ENCODE results near the gene WDR18.

Gene WDR18

GRCh38 chr19:1007399-1008251 lies 23.5 kb downstream of the WDR18 start:
- no peak for DNase-seq (ENCODE audit: low read depth in 2 of 2)

DNA sequence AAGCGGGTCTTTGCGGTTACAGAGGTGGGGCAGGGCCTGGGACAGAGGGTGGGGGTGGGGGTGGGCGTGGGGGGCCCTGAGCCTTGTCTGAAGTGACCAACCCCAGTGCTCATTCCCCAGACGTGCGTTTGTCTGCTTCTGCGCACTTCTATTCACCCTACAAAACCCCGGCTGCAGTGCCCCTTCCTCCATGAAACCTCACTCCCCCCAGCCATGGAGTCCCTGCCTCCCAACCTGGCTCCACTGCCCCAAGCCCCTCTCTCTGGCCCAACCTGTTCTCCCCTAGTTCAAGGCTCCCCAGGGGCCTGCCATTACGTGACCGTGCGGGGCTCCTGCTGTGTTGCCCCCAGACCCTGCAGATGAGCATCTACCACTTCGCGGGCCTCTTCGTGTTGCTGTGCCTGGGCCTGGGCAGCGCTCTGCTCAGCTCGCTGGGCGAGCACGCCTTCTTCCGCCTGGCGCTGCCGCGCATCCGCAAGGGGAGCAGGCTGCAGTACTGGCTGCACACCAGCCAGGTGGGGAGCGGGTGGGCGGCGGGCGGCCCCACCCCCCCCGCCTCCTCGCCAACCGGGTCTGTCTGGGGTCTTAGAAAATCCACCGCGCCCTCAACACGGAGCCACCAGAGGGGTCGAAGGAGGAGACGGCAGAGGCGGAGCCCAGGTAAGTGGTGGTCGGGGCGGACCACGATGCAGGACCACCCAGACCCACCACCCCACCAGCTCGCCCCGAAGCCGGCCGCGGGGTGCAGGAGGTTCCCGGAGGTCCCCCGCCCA lies 24.3 kb downstream of the WDR18 start:
- no peak for DNase-seq (ENCODE audit: low read depth in 2 of 2)

- no peak for DNase-seq (ENCODE audit: low read depth in 2 of 2)
These were observed 25.2 kb downstream of the WDR18 start for GRCh38 chr19:1009041-1009980.

DNA sequence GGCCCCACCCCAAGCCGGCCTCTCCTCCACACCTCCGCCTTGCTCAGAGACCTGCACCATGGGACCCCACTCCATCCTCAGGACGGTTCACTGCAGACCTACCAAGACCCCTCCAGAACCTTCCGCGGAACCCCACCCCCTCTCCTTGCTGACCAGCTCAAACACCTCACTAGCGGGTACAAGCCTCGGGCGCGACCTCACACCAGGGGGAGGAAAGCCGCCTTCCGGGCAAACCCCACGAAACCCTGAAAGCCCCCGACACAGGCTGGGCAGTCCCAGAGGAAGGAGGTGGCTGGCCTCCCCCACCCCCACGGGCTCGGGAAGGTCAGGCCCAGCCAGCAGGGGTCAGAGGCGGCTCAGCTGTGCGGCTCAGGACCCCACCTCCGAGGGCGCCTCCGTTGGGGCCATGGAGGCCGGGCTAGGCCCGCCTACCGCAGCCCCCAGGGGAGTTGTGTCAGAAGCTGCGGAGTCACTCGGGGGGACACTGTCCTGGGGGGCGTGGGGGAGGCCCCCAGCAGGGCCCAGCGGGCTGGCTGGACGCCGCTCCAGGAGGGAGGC lies 25.9 kb downstream of the WDR18 start:
- DNase-seq (ENCODE audit: low read depth in 2 of 2), result no peak

DNA sequence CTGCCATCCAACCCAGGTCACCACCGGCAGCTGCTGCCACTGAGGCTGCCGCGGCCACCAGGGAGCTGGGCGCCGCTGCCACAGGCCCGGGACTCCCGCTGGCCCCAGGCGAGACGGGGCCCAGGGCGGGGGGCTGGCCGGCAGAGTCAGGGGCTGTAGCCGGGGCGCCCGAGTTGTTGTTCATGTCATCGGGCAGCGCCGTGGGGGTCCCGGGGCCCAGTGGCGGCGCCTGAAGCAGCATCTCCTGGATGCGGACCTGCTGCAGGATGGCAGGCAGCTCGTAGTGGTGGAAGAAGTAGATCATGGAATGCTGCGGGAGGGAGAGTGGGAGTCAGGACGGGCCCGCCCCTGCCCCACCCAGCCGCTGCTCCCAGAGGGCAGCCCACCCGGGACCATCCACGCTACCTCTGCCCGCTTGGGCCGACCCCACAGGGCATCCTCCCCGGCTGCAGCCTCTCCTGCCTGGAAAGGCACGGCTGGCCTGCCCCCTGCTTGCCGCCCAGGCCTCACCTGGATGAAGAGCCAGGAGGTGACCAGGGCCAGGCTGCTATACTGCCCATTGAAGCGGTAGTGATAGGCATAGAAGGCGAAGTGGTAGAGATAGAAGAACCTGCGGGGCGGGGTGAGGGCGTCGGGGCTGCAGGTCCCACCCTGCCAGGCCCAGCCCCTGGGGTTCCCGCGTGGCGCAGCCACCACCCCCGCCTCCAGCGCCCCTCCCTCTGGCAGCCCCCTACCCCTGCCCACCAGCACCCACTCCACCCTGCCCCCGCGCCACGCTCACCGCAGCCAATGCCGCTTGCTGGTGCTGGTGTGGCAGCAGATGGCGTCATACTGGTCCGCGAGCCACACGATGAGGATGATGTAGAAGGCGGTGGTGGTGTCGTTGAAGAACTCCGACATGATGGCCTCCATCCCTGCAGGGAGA lies 26.7 kb downstream of the WDR18 start:
- no peak for DNase-seq (ENCODE audit: low read depth in 2 of 2)

DNA sequence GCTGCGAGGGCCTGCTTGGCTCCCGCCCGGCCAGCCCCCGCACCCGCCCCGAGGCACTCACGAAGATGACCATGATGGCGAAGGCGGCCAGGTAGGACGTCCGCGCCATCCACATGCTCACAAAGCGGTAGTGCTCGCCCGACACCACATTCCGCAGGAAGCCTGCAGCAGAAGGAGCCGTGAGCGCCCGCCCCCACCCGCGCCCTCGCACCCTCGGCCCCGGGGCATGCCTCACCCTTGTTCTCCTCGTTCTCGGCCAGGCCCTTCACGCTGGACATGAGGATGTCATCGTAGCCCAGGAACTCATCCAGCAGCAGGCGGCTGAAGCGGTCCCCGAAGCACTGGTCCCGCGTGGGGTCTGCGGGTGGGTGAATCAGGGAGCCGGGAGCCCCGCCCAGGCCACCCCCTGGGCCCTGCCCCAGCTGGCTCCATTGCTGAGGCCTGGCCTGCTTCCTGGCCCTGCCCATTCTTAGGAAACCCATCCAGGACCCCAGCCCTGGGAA lies 27.7 kb downstream of the WDR18 start:
- DNase-seq (ENCODE audit: low read depth in 2 of 2), result no peak

DNA sequence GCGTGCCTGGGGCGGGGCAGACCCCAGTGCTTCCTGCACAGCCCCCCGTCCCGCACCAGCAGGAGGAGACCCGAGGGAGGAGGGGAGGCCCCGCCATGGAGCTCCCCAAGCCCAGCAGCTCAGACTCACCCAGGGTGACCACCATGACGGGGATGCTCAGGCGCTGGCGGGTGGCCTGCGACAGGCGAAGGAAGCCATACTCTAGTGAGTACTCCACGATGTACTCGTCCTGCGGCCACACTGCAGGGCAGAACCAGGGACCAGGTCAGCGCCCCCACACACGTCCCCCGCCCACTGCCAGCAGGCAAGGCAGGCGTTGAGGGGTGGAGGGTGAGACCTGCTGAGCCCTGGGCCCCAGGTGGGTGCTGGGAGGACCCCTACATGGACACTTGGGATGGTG lies 28.2 kb downstream of the WDR18 start:
- DNase-seq (ENCODE audit: low read depth in 2 of 2), result no peak

- no peak for DNase-seq (ENCODE audit: low read depth in 2 of 2)
These were observed 29.1 kb downstream of the WDR18 start for GRCh38 chr19:1013218-1013617.

DNA sequence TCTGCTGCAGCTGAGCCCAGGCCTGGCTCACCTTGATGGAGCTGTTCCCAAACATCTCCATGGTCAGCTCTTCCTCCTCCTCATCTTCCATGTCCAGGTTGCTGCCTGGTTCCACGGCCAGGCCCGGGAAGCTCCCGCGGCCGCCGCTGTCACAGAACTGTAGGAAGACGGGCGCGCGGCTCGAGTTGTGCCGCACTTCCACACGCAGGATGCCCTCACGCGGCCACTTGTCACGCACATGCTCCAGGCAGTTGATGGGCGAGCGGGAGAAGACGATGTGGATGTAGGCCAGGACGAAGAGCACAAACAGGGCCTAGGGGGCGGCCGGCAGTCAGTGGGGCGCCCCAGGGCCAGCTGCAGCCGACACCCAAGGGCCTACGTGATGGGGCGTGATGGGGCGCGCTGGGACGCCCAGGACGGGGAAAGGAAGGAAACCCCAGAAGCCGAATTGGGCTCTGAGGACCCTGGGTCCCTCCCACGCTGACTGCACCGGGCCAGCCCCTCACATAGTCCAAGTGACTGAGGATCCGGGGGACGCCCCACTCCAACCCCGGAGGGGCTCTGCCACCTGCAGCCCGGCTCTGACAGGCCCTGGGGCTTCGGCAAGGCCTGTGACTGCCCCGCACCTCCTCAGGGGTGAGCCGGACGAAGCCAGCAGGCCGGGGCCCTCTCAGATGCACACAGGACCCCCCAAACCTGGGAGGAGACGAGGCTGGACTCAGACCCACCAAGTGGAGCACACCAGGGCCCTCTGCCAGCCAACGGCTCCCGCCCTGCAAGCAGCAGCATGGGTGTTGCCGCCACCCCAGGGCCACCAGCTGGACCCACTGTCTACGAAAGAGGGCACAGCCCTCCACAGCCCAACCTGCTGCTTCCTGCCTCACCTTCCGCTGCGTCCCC lies 30.3 kb downstream of the WDR18 start:
- DNase-seq (ENCODE audit: low read depth in 2 of 2), result no peak

- DNase-seq (ENCODE audit: low read depth in 2 of 2), result no peak
These were observed 31.1 kb downstream of the WDR18 start for GRCh38 chr19:1015061-1015781.

- no peak for DNase-seq (ENCODE audit: low read depth in 2 of 2)
These were observed 31.9 kb downstream of the WDR18 start for GRCh38 chr19:1015782-1016646.

- DNase-seq (ENCODE audit: low read depth in 2 of 2), result no peak
These were observed 32.5 kb downstream of the WDR18 start for GRCh38 chr19:1016647-1017114.

- no peak for DNase-seq (ENCODE audit: low read depth in 2 of 2)
These were observed 33.2 kb downstream of the WDR18 start for GRCh38 chr19:1017115-1017905.

- no peak for DNase-seq (ENCODE audit: low read depth in 2 of 2)
These were observed 33.8 kb downstream of the WDR18 start for GRCh38 chr19:1017906-1018305.

DNA sequence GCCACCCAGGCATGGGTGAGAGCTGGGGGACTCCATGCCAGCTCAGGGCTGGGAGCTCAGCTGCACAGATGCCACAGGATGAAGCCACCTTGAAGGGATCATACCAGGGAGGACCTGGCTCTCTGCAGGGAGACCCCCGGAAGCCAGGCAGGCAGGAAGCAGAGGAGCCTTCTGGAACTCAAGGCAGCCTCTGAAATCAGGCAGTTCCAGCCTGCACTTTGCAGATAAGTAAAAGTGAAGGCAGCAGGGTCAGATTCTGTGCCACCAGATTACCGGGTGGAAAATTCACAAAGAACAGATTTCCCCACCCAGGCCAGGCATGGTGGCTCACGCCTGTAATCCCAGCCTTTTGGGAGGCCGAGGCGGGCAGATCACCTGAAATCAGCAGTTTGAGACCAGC lies 34.2 kb downstream of the WDR18 start:
- DNase-seq (ENCODE audit: low read depth in 2 of 2), result no peak

DNA sequence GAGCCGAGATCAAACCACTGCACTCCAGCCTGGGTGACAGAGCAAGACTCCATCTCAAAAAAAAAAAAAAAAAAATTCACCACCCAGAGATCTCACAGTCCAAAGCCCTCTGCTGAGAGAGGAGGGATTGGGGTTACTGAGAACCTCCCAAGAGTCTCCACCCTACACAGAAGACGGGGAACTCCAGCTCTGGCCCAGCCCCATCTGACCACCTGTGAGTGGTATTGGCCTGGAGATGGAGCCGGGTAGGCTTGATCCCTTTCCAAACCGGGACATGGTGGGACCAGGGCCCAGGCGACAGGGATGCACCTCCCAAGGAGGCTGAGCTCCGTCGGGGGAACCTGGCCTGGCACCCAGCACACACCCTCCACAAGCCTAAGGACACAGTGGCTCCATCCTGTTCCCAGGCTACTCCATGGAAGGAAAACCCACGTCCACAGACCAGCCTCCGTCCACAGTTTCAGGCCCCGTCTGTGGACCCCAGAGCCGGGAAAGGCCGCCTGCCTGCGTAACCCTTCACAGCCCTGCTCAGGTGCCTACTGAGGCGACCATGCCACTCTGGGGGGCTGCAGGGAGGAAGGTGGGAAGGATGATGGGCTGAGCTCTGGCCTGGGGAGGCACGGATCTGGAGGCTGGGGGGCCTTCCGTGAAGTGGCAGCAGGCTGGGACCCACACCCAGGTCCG lies 34.9 kb downstream of the WDR18 start:
- no peak for DNase-seq (ENCODE audit: low read depth in 2 of 2)
